Stomach (tissue), 9 donors: Measurements from ENCODE around the gene CORO7. TPM values are rescaled to one million over a fixed set of nuclear protein-coding genes. Genes with fewer than 3 reads are reported as not detected.
"Not testable (repeated sequence)": the region's sequence is repeated elsewhere in the genome, so short reads cannot be mapped to it uniquely, and the experiment has no call there.

Experiments used
- DNase-seq, 2 donors: peaks; one replicate each; pipeline versions ENCODE4 v3.0.0 to v3.0.0-alpha.2; 2013 to 2019
- H3K27ac ChIP-seq, 5 donors: fragments of 200-600 bp in 4 of 5; sonication (generic) in 4 of 5; one replicate each; pipeline ENCODE4 v1.5.1; 2013 to 2019; ENCODE audit warnings: mild to moderate bottlenecking in 1 of 5, moderate library complexity in 1 of 5
- H3K27me3 ChIP-seq, 3 donors: fragments of 200-600 bp; sonication (generic); one replicate each; pipeline ENCODE4 v1.5.1; 2017 to 2019; ENCODE audit warnings: mixed run types in 1 of 3
- H3K36me3 ChIP-seq, 4 donors: fragments of 200-600 bp; sonication (generic); 1 replicate in 3 of 4; 2 replicates in 1 of 4; pipeline ENCODE4 v1.5.1; 2016 to 2019
- H3K4me1 ChIP-seq, 4 donors: fragments of 200-600 bp; sonication (generic); one replicate each; pipeline ENCODE4 v1.5.1; 2016 to 2019
- H3K4me3 ChIP-seq, 4 donors: fragments of 200-600 bp; sonication (generic) in 3 of 4; one replicate each; pipeline ENCODE4 v1.5.1; 2016 to 2019; ENCODE audit warnings: mild to moderate bottlenecking in 1 of 4
- H3K9me3 ChIP-seq, 4 donors: fragments of 200-600 bp; sonication (generic); one replicate each; pipeline ENCODE4 v1.5.1; 2016 to 2019
- CTCF ChIP-seq, 7 experiments: fragments of 450-650 bp in 4 of 7; fragments of 200-600 bp in 3 of 7; sonication (generic) in 3 of 7; IDR thresholded peaks; one replicate each; pipeline ENCODE4 v1.5.1; 2016 to 2019; ENCODE audit warnings: antibody characterized with exemption in 7 of 7, control low read depth in 2 of 7, mild to moderate bottlenecking in 1 of 7
- EP300 ChIP-seq: sonication (generic); formaldehyde crosslinking; IDR thresholded peaks from one replicate; pipeline ENCODE4 v1.6.1; 2017; ENCODE audit warnings: antibody characterized with exemption
- POLR2A ChIP-seq, 4 donors: fragments of 450-650 bp; IDR thresholded peaks; one replicate each; pipeline ENCODE4 v1.6.1; 2016; ENCODE audit warnings: antibody characterized with exemption in 4 of 4, control low read depth in 2 of 4, mild to moderate bottlenecking in 1 of 4, moderate library complexity in 1 of 4
- POLR2AphosphoS5 ChIP-seq, 3 donors: sonication (generic); formaldehyde crosslinking; IDR thresholded peaks; one replicate each; pipeline ENCODE4 v1.6.1; 2016; ENCODE audit warnings: antibody characterized with exemption in 3 of 3
- WGBS, 5 donors: extraction: QIAGEN DNeasy Blood & Tissue Kit in 3 of 5; methylation state at CpG; one replicate each; pipeline versions ENCODE4 v1.1.5 to v1.1.7; 2013 to 2018; 5-methylcytosine and 5-hydroxymethylcytosine counted together
- intact Hi-C: fragments of 100-400 bp; cut with DNase I; formaldehyde crosslinking; loops from one replicate; pipeline ENCODE4 v1.15.1; 2023; ENCODE audit warnings: low total_unique reads
- polyA plus RNA-seq, 3 donors: library from polyadenylated mRNA; stranded (reverse); fragments of 200-250 nt; gene quantifications; one replicate each; pipeline ENCODE4 v1.2.3, GENCODE V29; 2013
- total RNA-seq, 5 donors: library from RNA; depleted of rRNA; stranded (reverse); fragments of >200 nt; gene quantifications; one replicate each; pipeline versions ENCODE4 v1.1.0 to v1.2.3, GENCODE V29; 2014 to 2016
- donor health status: healthy with polysubstance abuse.
- donor health status: Bipolar disorder and iron deficiency.
- donor health status: healthy.

Gene CORO7
- total and polyA plus RNA-seq, 8 donors = 12.5 to 173 (median 17.3) TPM

- DNase-seq = no peak
- Histone ChIP-seq H3K36me3 (peaks cover 16 to 82% (median 55%) of the 10 kb centered on the region in 4 donors), H3K9me3 (no peaks in the 10 kb centered on the region), H3K4me1 (peaks cover 18 to 26% (median 21%) of the 10 kb centered on the region in 4 donors), H3K4me3 (no peak overlapping the region), H3K27me3 (no peaks in the 10 kb centered on the region), H3K27ac (peak overlapping the region in 1 of 5 donors; percentile 80)
- TF ChIP-seq POLR2A (IDR thresholded peaks at IDR 0.05) = no peak
- TF ChIP-seq POLR2AphosphoS5 (IDR thresholded peaks at IDR 0.05) = no peak
- no peak for TF ChIP-seq CTCF (IDR thresholded peaks at IDR 0.05)
- no peak for TF ChIP-seq EP300
- intact Hi-C loops = no loop called here
- 84 to 88% (median 85%) methylated on average over 7 to 9 of the region's 9 CpGs for WGBS, 5 donors
Measured at GRCh38 chr16:4395055-4395726, 21.2 kb downstream of the CORO7 start.

GRCh38 chr16:4393850-4394249, 22.5 kb downstream of the CORO7 start:
- DNase-seq, H3K27me3 ChIP-seq, H3K4me3 ChIP-seq, intact Hi-C loops, H3K9me3 ChIP-seq: not testable (repeated sequence)
- H3K27ac ChIP-seq = peak overlapping the region in 4 of 5 donors; percentile 69 to 80 (median 73)
- H3K4me1 ChIP-seq = peaks cover 18 to 26% (median 21%) of the 10 kb centered on the region in 4 donors
- peaks cover 16 to 83% (median 56%) of the 10 kb centered on the region in 4 donors for H3K36me3 ChIP-seq
- WGBS, 5 donors = 94 to 98% (median 97%) methylated on average over 15 of the region's 15 CpGs

- intact Hi-C loops = no loop called here
- Histone ChIP-seq H3K4me3 (no peak overlapping the region), H3K9me3 (no peaks in the 10 kb centered on the region), H3K27me3 (no peaks in the 10 kb centered on the region), H3K36me3 (peaks cover 16 to 89% (median 57%) of the 10 kb centered on the region in 4 donors), H3K4me1 (peaks cover 18 to 26% (median 21%) of the 10 kb centered on the region in 4 donors), H3K27ac (peak overlapping the region; percentile 16 to 80 (median 71))
- WGBS, 5 donors = 28 to 46% (median 36%) methylated on average over 5 to 6 of the region's 6 CpGs
- DNase-seq = peak; percentile 69 to 73
- TF ChIP-seq POLR2A (IDR thresholded peaks at IDR 0.05) (no peak), POLR2AphosphoS5 (IDR thresholded peaks at IDR 0.05) (peak in 1 of 3 donors; percentile 17)
Measured at GRCh38 chr16:4393240-4393600, 23.2 kb downstream of the CORO7 start.

GRCh38 chr16:4392382-4393239, 23.8 kb downstream of the CORO7 start:
- intact Hi-C loops = no loop called here
- Histone ChIP-seq H3K9me3 (no peaks in the 10 kb centered on the region), H3K27me3 (no peaks in the 10 kb centered on the region), H3K4me1 (peaks cover 18 to 31% (median 21%) of the 10 kb centered on the region in 4 donors), H3K27ac (peak overlapping the region; percentile 16 to 80 (median 71)), H3K4me3 (no peak overlapping the region), H3K36me3 (peaks cover 16 to 91% (median 57%) of the 10 kb centered on the region in 4 donors)
- peak; percentile 54 to 90 for DNase-seq
- 29 to 41% (median 38%) methylated on average over 21 to 27 of the region's 27 CpGs for WGBS, 5 donors
- TF ChIP-seq CTCF (IDR thresholded peaks at IDR 0.05) = no peak
- no peak for TF ChIP-seq EP300
- TF ChIP-seq POLR2A (IDR thresholded peaks at IDR 0.05) = no peak
- no peak for TF ChIP-seq POLR2AphosphoS5 (IDR thresholded peaks at IDR 0.05)

- Histone ChIP-seq H3K27me3 (no peaks in the 10 kb centered on the region), H3K4me1 (peaks cover 18 to 39% (median 21%) of the 10 kb centered on the region in 4 donors), H3K4me3 (no peak overlapping the region), H3K9me3 (no peaks in the 10 kb centered on the region), H3K36me3 (peaks cover 16 to 92% (median 61%) of the 10 kb centered on the region in 4 donors), H3K27ac (peak overlapping the region in 4 of 5 donors; percentile 69 to 80 (median 73))
- intact Hi-C loops = no loop called here
- no peak for TF ChIP-seq EP300
- peak in 1 of 7 experiments; percentile 9 for TF ChIP-seq CTCF (IDR thresholded peaks at IDR 0.05)
- no peak for TF ChIP-seq POLR2AphosphoS5 (IDR thresholded peaks at IDR 0.05)
- TF ChIP-seq POLR2A (IDR thresholded peaks at IDR 0.05) = no peak
- no peak for DNase-seq
- WGBS, 5 donors = 78 to 89% (median 87%) methylated on average over 11 to 22 of the region's 22 CpGs
Measured at GRCh38 chr16:4391631-4392381, 24.6 kb downstream of the CORO7 start.
